Adipose tissue (tissue), 3 donors: ENCODE data around the gene SCYL2. TPM values are rescaled to one million over a fixed set of nuclear protein-coding genes. Genes with fewer than 3 reads are reported as not detected.
"Not testable (repeated sequence)": the region's sequence is repeated elsewhere in the genome, so short reads cannot be mapped to it uniquely, and the experiment has no call there.

Experiments
- H3K27ac ChIP-seq: one replicate; pipeline ENCODE4 v1.5.1; 2013; ENCODE audit warnings: low read depth, low read length
- WGBS, 3 donors: extraction: QIAGEN DNeasy Blood & Tissue Kit; methylation state at CpG; one replicate each; pipeline ENCODE4 v1.1.7; 2013; 5-methylcytosine and 5-hydroxymethylcytosine counted together
- polyA plus RNA-seq, 3 donors: library from polyadenylated mRNA; stranded (reverse); fragments of 200-250 nt; gene quantifications; one replicate each; pipeline ENCODE4 v1.2.3, GENCODE V29; 2013
- donor health status: healthy with polysubstance abuse.
- donor health status: Bipolar disorder and iron deficiency.
- donor health status: healthy.

The SCYL2 gene
- polyA plus RNA-seq, 3 donors: 7.8 to 14.7 (median 9.6) TPM

GRCh38 chr12:100295764-100296555 lies 29.0 kb downstream of the SCYL2 start:
- 78 to 81% (median 78%) methylated on average over 3 to 4 of the region's 4 CpGs for WGBS, 3 donors
- no peak overlapping the region for H3K27ac ChIP-seq

DNA sequence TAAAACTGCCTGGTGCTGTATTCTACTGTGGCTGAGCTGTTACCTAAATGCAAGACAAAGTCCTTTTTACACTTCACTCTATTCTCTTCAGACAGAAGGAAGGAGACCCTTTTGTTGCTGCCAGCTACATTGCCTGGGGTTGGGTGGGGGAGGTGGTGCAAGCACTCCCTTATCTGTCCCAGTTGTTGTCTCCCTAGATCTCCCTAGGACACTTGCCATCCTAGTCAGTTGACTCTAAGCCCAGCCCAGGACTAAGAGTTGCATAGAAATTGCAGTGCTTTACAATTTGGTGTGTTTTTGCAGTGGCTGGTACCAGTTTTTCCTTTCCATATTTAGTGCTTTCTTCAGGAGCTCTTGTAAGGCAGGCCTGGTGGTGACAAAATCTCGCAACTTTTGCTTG lies 35.1 kb downstream of the SCYL2 start:
- 98 to 100% (median 100%) methylated on average over 1 of the region's 1 CpG for WGBS, 3 donors

GRCh38 chr12:100303831-100304230 lies 36.9 kb downstream of the SCYL2 start:
- H3K27ac ChIP-seq: no peak overlapping the region
- 94 to 99% (median 97%) methylated on average over 4 of the region's 4 CpGs for WGBS, 3 donors

More for the DNA sequence above, 35.1 kb downstream of the SCYL2 start:
- H3K27ac ChIP-seq: no peak overlapping the region

DNA sequence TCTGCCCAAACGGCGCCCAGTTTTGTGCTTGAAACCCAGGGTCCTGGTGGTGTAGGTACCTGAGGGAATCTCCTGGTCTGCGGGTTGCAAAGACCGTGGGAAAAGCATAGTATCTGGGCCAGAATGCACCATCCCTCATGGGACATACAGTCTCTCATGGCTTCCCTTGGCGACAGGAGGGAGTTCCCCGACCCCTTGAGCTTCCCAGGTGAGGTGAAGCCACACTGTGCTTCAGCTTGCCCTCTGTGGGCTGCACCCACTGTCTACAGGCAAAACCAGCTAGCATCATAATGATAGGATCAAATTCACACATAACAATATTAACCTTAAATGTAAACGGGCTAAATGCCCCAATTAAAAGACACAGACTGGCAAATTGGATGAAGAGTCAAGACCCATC lies 37.4 kb downstream of the SCYL2 start:
- H3K27ac ChIP-seq: not testable (repeated sequence)
- WGBS, 3 donors: 98 to 100% (median 100%) methylated on average over 7 of the region's 7 CpGs

GRCh38 chr12:100308138-100308537 lies 41.2 kb downstream of the SCYL2 start:
- 98 to 100% (median 99%) methylated on average over 5 of the region's 5 CpGs for WGBS, 3 donors
- not testable (repeated sequence) for H3K27ac ChIP-seq

DNA sequence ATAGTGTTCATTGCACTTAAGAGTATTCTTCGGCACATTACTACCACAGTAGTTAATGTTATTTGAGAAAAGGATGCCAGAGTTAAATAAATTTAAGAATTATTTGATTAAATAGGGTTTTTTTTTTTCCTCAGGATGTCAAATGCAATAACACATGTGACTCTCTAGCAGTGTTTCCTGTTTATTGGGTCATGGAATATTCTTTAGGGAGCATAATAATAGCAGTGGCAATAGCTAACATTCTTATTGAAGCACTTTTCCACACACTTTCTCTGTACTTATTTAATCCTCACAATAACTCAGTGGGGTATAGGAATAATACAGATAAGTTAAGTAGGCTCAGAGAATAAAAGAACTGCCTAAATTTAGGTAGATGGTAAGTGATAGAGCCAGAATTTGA lies 44.3 kb downstream of the SCYL2 start:
- no peak overlapping the region for H3K27ac ChIP-seq
- WGBS, 3 donors: 73 to 92% (median 78%) methylated on average over 1 of the region's 1 CpG

GRCh38 chr12:100317371-100317770 lies 50.4 kb downstream of the SCYL2 start:
- 95 to 98% (median 95%) methylated on average over 2 of the region's 2 CpGs for WGBS, 3 donors

DNA sequence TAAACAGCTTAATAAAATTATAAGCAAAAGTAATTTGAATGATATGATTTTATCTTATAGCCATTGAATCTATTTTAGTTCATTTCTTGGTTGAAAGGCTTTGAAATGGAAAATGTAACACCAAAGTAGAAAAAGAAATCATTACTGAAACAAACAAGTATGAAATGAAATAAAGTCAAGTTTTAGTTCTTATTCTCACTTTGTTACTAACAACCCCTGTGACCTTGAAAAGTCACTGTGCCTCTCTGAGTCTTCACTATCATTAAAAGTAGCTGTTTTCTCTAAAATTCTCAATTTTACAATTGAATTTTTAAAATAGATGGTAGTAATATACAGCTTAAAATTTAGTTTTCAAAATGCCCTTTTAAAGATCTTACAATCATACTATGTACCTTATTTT lies 57.5 kb downstream of the SCYL2 start:
- no peak overlapping the region for H3K27ac ChIP-seq

More at GRCh38 chr12:100317371-100317770, 50.4 kb downstream of the SCYL2 start:
- no peak overlapping the region for H3K27ac ChIP-seq

GRCh38 chr12:100326208-100326607 lies 59.2 kb downstream of the SCYL2 start:
- no peak overlapping the region for H3K27ac ChIP-seq

GRCh38 chr12:100329800-100330199 lies 62.8 kb downstream of the SCYL2 start:
- H3K27ac ChIP-seq: no peak overlapping the region
- 93 to 100% (median 97%) methylated on average over 2 of the region's 2 CpGs for WGBS, 3 donors

DNA sequence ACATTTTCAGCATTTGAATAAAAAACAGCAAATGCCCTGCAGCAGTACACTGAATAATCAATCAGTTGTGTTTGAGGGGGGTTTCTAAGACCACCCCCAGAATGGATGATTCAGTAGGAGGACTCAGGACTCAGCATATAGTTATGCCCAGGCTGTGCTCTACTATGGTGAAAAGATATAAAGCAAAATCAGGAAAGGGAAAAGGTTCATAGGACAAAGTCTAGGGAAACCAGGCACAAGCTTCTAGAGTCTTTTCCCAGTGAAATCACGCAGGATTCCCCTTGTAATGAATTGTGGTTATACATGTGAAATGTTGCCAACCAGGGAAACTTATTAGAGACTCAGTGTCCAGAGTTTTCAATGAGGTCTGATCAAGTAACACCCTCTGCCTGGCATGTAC lies 64.9 kb downstream of the SCYL2 start:
- 86 to 96% (median 88%) methylated on average over 1 of the region's 1 CpG for WGBS, 3 donors
- no peak overlapping the region for H3K27ac ChIP-seq

- WGBS, 3 donors: 86 to 96% (median 94%) methylated on average over 2 of the region's 2 CpGs
- no peak overlapping the region for H3K27ac ChIP-seq
Measured at GRCh38 chr12:100332852-100333251, 65.9 kb downstream of the SCYL2 start.

DNA sequence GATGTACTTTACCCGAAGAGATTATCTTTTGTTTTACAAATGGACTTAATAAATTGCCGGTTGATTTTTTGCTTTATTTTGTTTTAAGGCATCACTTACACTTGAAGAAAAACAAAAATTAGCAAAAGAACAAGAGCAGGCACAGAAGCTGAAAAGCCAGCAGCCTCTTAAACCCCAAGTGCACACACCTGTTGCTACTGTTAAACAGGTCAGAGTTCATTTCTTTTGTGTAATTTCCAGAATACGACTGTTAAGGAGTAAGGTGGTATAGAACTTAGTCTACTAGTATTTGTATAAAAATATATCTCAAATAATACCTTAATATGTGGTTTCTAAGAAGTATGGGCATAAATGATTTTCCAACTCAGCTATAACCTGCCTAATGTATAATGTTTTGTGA lies 70.3 kb downstream of the SCYL2 start:
- H3K27ac ChIP-seq: no peak overlapping the region
- WGBS, 3 donors: 43 to 89% (median 85%) methylated on average over 3 of the region's 3 CpGs

- H3K27ac ChIP-seq: no peak overlapping the region
Measured at GRCh38 chr12:100337727-100338126, 70.8 kb downstream of the SCYL2 start.

GRCh38 chr12:100339071-100339470 lies 72.1 kb downstream of the SCYL2 start:
- H3K27ac ChIP-seq: no peak overlapping the region

DNA sequence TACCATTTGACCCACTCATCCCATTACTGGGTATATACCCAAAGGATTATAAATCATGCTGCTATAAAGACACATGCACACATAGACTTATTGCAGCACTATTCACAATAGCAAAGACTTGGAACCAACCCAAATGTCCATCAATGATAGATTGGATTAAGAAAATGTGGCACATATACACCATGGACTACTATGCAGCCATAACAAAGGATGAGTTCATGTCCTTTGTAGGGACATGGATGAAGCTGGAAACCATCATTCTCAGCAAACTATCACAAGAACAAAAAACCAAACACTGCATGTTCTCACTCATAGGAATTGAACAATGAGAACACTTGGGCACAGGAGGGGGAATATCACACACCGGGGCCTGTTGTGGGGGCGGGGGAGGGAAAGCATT lies 75.9 kb downstream of the SCYL2 start:
- H3K27ac ChIP-seq: not testable (repeated sequence)
- 93 to 100% (median 99%) methylated on average over 2 of the region's 2 CpGs for WGBS, 3 donors

- 90 to 95% (median 94%) methylated on average over 18 of the region's 18 CpGs for WGBS, 3 donors
- H3K27ac ChIP-seq: not testable (repeated sequence)
Measured at GRCh38 chr12:100344351-100344750, 77.4 kb downstream of the SCYL2 start.

DNA sequence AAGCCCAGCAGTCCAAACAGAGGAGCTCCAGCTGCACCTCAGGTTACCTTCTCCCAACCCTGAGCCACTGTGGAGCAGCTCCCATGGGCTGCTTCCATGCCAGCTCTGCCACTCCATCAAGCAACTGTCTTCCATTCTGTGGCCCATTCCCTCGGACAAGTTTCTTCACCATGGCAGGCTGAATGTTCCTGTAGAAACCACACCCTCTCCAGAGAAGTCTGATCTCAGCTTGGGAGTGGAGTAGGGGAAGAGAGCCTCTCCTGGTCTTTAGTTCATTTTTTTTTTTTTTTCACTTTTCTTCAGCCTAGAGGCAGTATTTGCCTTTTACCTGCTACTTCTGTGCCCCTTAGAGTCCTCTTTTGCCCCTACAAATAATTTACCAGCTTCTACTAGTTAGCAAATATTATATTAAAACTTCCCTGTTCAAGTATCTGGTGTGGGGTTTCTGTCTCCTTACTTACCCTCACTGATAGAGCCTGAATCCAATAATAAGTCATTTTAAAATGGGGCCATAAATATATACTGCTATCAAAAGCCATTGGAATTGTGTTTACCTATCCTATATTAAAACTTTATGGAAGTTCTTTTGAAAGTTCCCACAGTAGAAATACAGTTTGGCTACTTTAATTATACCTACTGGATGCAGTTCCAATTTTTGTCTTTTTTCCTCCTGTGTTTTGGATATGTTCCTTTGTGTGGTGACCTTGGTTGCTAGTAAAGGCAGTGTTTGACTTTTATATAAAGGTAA lies 78.2 kb downstream of the SCYL2 start:
- WGBS, 3 donors: 53 to 74% (median 63%) methylated on average over 1 of the region's 1 CpG
- H3K27ac ChIP-seq: no peak overlapping the region

- WGBS, 3 donors: 74 to 85% (median 83%) methylated on average over 3 of the region's 3 CpGs
- no peak overlapping the region for H3K27ac ChIP-seq
Measured at GRCh38 chr12:100346660-100347059, 79.7 kb downstream of the SCYL2 start.
